Articular chondrocyte of knee joint (primary cell): ENCODE results near the gene SLC6A1. TPM values are rescaled to one million over a fixed set of nuclear protein-coding genes. Genes with fewer than 3 reads are reported as not detected.

Source experiments
- total RNA-seq: library from RNA; depleted of rRNA; stranded (reverse); fragments of >200 nt; gene quantifications from 2 replicates; pipeline ENCODE4 v1.2.3, GENCODE V29; 2012

SLC6A1 gene
- under 0.01 TPM in 1 of 2 replicates, not detected in the other for total RNA-seq

DNA sequence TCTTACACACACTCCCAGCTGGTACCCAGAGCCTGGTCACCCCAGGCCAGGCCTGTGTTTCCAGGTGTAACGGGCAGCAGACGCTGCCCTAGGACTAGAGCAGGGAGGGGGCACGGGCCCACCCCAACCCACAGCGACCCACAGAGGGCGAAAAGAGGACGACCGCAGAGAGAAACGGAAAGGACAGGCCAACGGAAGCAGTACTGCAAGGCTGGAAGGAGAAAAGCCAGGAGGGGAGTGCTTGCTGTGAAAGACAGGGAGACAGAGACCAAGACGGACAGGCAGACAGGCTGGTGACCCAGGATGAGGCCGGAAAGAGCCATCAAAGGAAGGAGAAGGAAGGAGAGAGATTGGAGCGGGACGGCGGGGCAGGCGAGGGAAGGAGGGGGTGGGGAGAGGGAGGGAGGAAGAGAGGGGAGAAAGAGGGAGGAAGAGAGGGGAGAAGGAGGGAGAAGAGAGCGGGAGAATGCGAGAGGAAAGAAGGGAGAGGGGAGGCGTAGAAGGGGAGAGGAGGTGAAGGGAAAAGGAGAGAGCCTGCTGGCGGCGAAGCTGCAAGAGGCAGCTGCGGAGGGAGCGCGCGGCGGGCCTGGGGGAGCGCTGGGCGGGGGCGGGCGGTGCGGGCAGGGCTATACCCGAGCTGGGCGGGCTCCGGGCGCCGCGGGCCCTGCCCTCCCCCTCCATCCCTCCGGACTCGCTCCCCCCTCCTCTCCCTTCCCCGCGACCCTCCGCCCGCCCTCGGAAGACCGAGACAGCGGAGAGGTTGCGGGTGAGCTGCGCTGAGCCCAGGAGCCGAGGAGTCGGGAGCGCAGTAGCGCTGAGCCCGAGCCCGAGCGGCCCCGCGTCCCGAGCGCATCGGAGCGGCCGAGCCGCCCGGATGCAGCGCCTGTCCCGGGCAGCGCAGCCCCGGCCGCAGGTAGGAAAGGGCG is at the start of gene SLC6A1:
Gene SLC6A1, plus strand, starts transcription at position 732 of the 926 bp plus-strand sequence. CDS start 24,464 bp downstream, outside the sequence.

Other genes starting within 250 kb of the SLC6A1 start
- gene SLC6A11, start 176.5 kb upstream of the SLC6A1 start, total RNA-seq, result not detected in 2 replicates
- 34.6 and 41.0 TPM in 2 replicates for gene HRH1, start 161.7 kb downstream of the SLC6A1 start, total RNA-seq